Stomach smooth muscle (tissue), 2 donors: ENCODE results near the gene GLT1D1.

Experiments
- H3K27ac ChIP-seq: one replicate; pipeline ENCODE4 v1.7.0; 2013; ENCODE audit warnings: mild to moderate bottlenecking, low read length, inconsistent platforms
- H3K27me3 ChIP-seq, 2 donors: one replicate each; pipeline ENCODE4 v1.7.0; 2013; ENCODE audit warnings: low read length in 2 of 2; ENCODE audit not compliant: insufficient read depth in 2 of 2, control insufficient read depth in 1 of 2
- H3K36me3 ChIP-seq, 2 donors: one replicate each; pipeline ENCODE4 v1.7.0; 2013; ENCODE audit warnings: low read length in 2 of 2; ENCODE audit not compliant: control insufficient read depth in 2 of 2, insufficient read depth in 2 of 2
- H3K4me1 ChIP-seq: one replicate; pipeline ENCODE4 v1.7.0; 2013; ENCODE audit warnings: low read length; ENCODE audit not compliant: control insufficient read depth, insufficient read depth
- H3K4me3 ChIP-seq, 2 donors: one replicate each; pipeline ENCODE4 v1.7.0; 2013; ENCODE audit warnings: low read length in 2 of 2
- H3K9ac ChIP-seq, 2 donors: one replicate each; pipeline ENCODE4 v1.7.0; 2013; ENCODE audit warnings: low read length in 2 of 2, mild to moderate bottlenecking in 1 of 2
- H3K9me3 ChIP-seq, 2 donors: one replicate each; pipeline ENCODE4 v1.7.0; 2013; ENCODE audit warnings: low read length in 2 of 2; ENCODE audit not compliant: control insufficient read depth in 2 of 2
- donor health status: healthy.
- donor health status: Pancreatic carcinoma.

GLT1D1 gene

GRCh38 chr12:128876559-128876958, 23.3 kb downstream of the GLT1D1 start:
- Histone ChIP-seq H3K36me3 (no peaks in the 10 kb centered on the region), H3K9me3 (peaks cover 7 to 14% of the 10 kb centered on the region in 2 donors), H3K9ac (no peak overlapping the region), H3K4me3 (no peak overlapping the region), H3K27ac (no peak overlapping the region), H3K27me3 (no peaks in the 10 kb centered on the region), H3K4me1 (no peaks in the 10 kb centered on the region)

DNA sequence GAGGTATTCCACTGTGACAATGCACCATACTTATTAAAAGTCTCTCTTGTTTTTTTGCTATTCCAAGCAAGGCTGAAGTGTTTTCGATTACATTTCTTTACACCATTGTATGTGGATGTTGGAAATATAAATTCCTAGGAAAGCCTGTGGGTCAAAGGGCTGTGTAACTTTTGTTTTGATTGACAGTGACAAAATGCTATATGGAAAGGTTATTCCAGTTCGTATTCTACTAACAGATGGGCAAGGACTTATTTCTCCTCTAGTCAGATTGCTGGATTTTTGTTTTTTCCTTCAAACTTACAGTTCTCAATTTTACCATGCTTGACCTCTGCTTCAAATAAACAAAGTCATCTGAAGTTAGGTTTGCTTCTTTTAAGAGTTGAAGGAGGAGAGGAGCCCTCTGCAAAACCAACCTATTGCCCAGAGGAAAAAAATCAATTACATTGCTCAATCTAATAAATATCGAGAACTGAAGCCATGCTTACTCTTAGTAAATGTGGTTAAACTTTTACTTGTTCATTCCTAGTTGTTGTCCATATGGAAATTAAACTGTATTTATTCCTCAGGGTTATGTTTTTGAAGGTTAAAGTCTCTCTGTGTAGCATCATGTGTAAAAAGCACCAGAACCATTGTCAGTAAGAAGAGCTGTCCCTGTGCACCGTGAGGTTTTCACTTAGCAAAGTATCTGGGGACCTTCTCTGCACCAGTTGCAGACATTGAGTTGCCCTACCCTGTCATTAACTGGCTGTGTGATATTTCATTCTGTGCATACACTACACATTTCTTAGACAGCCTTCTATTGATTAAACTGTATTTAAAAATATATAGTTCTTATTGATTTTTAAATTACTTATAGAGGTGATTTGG, 26.9 kb downstream of the GLT1D1 start:
- no peaks in the 10 kb centered on the region for H3K36me3 ChIP-seq
- H3K27me3 ChIP-seq: no peaks in the 10 kb centered on the region
- H3K9me3 ChIP-seq: peaks cover 7 to 14% of the 10 kb centered on the region in 2 donors
- H3K4me1 ChIP-seq: no peaks in the 10 kb centered on the region
- H3K4me3 ChIP-seq: no peak overlapping the region
- H3K27ac ChIP-seq: no peak overlapping the region
- no peak overlapping the region for H3K9ac ChIP-seq

DNA sequence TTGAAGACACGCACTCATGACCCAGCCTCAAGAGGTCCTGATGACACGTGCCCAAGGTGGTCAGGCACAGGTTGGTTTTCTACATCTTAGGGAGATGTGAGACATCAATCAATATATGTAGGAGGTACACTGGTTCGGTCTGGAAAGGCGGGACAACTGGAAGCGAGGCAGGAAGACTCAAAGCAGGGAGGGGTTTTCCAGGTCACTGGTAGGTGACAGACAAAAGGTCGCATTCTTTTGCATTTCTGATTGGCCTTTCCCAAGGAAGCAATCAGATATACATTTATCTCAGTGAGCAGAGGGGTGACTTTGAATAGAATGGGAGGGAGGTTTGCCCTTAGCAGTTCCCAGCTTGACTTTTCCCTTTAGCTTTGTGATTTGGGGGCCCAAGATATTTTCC, 38.6 kb downstream of the GLT1D1 start:
- no peak overlapping the region for H3K9ac ChIP-seq
- no peaks in the 10 kb centered on the region for H3K4me1 ChIP-seq
- no peaks in the 10 kb centered on the region for H3K36me3 ChIP-seq
- H3K27ac ChIP-seq: no peak overlapping the region
- H3K27me3 ChIP-seq: no peaks in the 10 kb centered on the region
- H3K9me3 ChIP-seq: no peaks in the 10 kb centered on the region
- H3K4me3 ChIP-seq: no peak overlapping the region

DNA sequence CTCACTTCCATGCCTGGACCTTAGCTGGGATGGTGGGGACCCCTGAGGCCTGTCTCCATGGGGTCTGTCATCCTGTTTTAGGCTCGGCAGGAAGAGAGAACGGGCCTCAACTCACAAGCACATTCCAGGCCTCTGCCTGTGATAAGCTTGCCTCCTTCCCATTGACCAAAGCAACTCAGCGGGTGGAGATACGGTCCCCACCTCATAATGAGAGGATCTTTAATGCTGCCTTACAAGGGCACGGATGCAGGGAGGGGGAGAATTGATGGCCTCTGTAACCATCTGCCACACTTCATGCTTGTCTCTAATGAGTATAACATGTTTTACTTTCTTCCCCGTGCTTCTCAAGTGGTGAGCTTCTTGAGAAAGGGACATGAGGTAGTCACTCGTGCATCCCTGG, 50.0 kb downstream of the GLT1D1 start:
- Histone ChIP-seq H3K36me3 (no peaks in the 10 kb centered on the region), H3K27me3 (no peaks in the 10 kb centered on the region), H3K4me3 (no peak overlapping the region), H3K9ac (no peak overlapping the region), H3K9me3 (no peaks in the 10 kb centered on the region), H3K27ac (no peak overlapping the region), H3K4me1 (no peaks in the 10 kb centered on the region)

DNA sequence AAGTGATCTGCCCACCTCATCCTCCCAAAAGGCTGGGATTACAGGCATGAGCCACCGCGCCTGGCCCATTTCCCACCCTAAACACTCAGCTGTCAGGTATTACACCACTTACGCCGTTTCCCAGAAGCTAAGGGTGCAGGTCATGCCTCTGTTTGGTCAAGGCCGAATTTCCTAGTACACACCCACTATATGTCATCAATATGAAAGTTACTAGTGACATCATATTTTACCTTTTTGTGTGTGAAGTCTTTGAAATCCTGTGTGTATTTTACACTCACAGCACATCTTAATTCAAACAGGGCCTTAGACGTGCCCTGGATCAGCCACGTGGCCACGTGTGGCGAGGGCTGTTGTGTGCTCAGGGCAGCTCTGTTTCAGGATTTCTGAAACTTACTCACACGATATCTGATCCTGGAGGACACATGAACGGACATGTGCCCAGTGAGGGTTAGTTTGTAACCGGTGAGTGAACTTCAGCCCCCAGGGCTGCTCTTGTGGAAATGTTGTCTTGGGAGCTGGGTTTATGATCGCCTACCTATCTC, 51.8 kb downstream of the GLT1D1 start:
- Histone ChIP-seq H3K36me3 (no peaks in the 10 kb centered on the region), H3K9ac (no peak overlapping the region), H3K27ac (no peak overlapping the region), H3K27me3 (no peaks in the 10 kb centered on the region), H3K9me3 (no peaks in the 10 kb centered on the region), H3K4me1 (no peaks in the 10 kb centered on the region), H3K4me3 (no peak overlapping the region)

GRCh38 chr12:128906485-128907137, 53.3 kb downstream of the GLT1D1 start:
- Histone ChIP-seq H3K9ac (no peak overlapping the region), H3K36me3 (no peaks in the 10 kb centered on the region), H3K4me3 (no peak overlapping the region), H3K27me3 (no peaks in the 10 kb centered on the region), H3K9me3 (no peaks in the 10 kb centered on the region), H3K4me1 (no peaks in the 10 kb centered on the region), H3K27ac (no peak overlapping the region)

- Histone ChIP-seq H3K9ac (no peak overlapping the region), H3K27ac (no peak overlapping the region), H3K4me1 (no peaks in the 10 kb centered on the region), H3K36me3 (no peaks in the 10 kb centered on the region), H3K27me3 (no peaks in the 10 kb centered on the region), H3K4me3 (no peak overlapping the region), H3K9me3 (no peaks in the 10 kb centered on the region)
Measured at GRCh38 chr12:128908254-128908653, 55.0 kb downstream of the GLT1D1 start.

DNA sequence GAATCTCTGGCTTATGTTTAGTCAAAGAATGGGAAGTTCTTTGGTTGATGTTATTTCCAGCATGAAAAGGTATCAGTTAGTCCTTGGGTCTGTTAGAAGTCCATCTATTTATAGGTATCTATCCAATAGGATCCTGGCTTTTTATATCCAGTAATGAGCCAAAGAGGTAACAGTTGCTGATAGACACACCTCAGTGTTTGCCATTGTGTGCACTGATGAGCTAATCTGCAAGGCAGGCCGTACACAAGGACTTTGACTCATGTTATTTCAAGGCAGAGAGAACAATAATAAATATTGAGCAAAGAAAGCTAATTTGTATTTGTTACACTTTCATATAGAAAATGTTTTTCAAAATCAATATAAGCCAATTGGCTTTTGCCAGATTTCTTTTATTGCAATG, 56.4 kb downstream of the GLT1D1 start:
- H3K4me1 ChIP-seq: no peaks in the 10 kb centered on the region

DNA sequence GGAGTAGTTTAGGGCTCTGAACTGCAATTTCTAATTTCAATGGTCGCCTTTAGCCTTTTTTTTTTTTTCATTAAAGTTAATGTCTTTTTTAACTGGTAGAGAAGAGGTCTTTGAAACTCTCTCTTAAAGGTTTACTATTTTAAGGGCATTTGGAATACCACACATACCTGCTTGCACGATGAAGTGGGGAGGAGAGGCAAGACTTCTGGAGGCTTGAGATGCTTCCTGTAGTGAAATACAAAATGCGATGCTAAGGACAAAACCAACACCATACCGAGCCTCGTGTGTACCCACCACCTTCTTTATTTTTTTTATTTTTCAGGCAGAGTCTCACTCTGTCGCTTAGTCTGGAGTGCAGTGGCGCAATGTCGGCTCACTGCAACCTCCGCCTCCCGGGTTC, 57.4 kb downstream of the GLT1D1 start:
- Histone ChIP-seq H3K27me3 (no peaks in the 10 kb centered on the region), H3K9ac (no peak overlapping the region), H3K27ac (no peak overlapping the region), H3K36me3 (no peaks in the 10 kb centered on the region), H3K4me1 (no peaks in the 10 kb centered on the region), H3K4me3 (no peak overlapping the region), H3K9me3 (no peaks in the 10 kb centered on the region)

More for the DNA sequence above, 56.4 kb downstream of the GLT1D1 start:
- H3K27ac ChIP-seq: no peak overlapping the region
- no peaks in the 10 kb centered on the region for H3K27me3 ChIP-seq
- no peak overlapping the region for H3K9ac ChIP-seq
- no peak overlapping the region for H3K4me3 ChIP-seq
- no peaks in the 10 kb centered on the region for H3K9me3 ChIP-seq
- no peaks in the 10 kb centered on the region for H3K36me3 ChIP-seq

- H3K27me3 ChIP-seq: no peaks in the 10 kb centered on the region
- H3K9me3 ChIP-seq: no peaks in the 10 kb centered on the region
- H3K27ac ChIP-seq: no peak overlapping the region
- H3K4me1 ChIP-seq: no peaks in the 10 kb centered on the region
- no peak overlapping the region for H3K4me3 ChIP-seq
- no peak overlapping the region for H3K9ac ChIP-seq
- H3K36me3 ChIP-seq: no peaks in the 10 kb centered on the region
Measured at GRCh38 chr12:128911861-128912260, 58.6 kb downstream of the GLT1D1 start.
